HEK293 (cell line): Measurements from ENCODE around the gene CPM.

Experiments
- BCL11A ChIP-seq: fragments of 450-650 bp; formaldehyde crosslinking; IDR thresholded peaks from 2 replicates; pipeline ENCODE4 v1.5.1; 2016; ENCODE audit warnings: low read depth, missing biosample characterization, missing genetic modification characterization
- KLF1 ChIP-seq: fragments of 450-650 bp; formaldehyde crosslinking; IDR thresholded peaks from 2 replicates; pipeline ENCODE4 v1.5.1; 2016; ENCODE audit warnings: missing biosample characterization, missing genetic modification characterization
- KLF7 ChIP-seq: fragments of 450-650 bp; formaldehyde crosslinking; IDR thresholded peaks from 2 replicates; pipeline ENCODE4 v1.5.1; 2016; ENCODE audit warnings: missing biosample characterization, missing genetic modification characterization, borderline replicate concordance
- MZF1 ChIP-seq: fragments of 450-650 bp; formaldehyde crosslinking; IDR thresholded peaks from 2 replicates; pipeline ENCODE4 v1.5.1; 2017; ENCODE audit warnings: missing biosample characterization, missing genetic modification characterization, borderline replicate concordance
- PBX3 ChIP-seq: sonication (generic); formaldehyde crosslinking; IDR thresholded peaks from 2 replicates; pipeline ENCODE4 v1.8.1; 2022; ENCODE audit warnings: mild to moderate bottlenecking, moderate library complexity, missing genetic modification reagents
- WT1 ChIP-seq: fragments of 450-650 bp; formaldehyde crosslinking; IDR thresholded peaks from 2 replicates; pipeline ENCODE4 v1.5.1; 2016; ENCODE audit warnings: missing biosample characterization, missing genetic modification characterization
- YY1 ChIP-seq: fragments of 450-650 bp; formaldehyde crosslinking; IDR thresholded peaks from 2 replicates; pipeline ENCODE4 v1.5.1; 2018; ENCODE audit warnings: missing biosample characterization, missing genetic modification characterization
- ZNF114 ChIP-seq: fragments of 450-650 bp; formaldehyde crosslinking; IDR thresholded peaks from 2 replicates; pipeline ENCODE4 v1.5.0; 2017; ENCODE audit warnings: missing biosample characterization, missing genetic modification characterization
- ZNF274 ChIP-seq, 2 experiments: fragments of 200-500 bp in 1 of 2; fragments of 450-650 bp in 1 of 2; sonication (Bioruptor generic) in 1 of 2; formaldehyde crosslinking in 1 of 2; IDR thresholded peaks; 2 replicates each; pipeline versions ENCODE4 v1.5.1 to v1.6.1; 2014 to 2016; ENCODE audit warnings: borderline replicate concordance in 1 of 2, inconsistent platforms in 1 of 2, low read length in 1 of 2, missing biosample characterization in 1 of 2, missing genetic modification characterization in 1 of 2
- ZNF366 ChIP-seq: fragments of 450-650 bp; formaldehyde crosslinking; conservative IDR thresholded peaks from 2 replicates; pipeline ENCODE4 v1.5.1; 2016; ENCODE audit warnings: missing biosample characterization, missing genetic modification characterization
- ZNF580 ChIP-seq: fragments of 450-650 bp; formaldehyde crosslinking; IDR thresholded peaks from 2 replicates; pipeline ENCODE4 v1.5.1; 2016; ENCODE audit warnings: missing biosample characterization, missing genetic modification characterization
- ZNF76 ChIP-seq: fragments of 450-650 bp; formaldehyde crosslinking; IDR thresholded peaks from 2 replicates; pipeline ENCODE4; 2016; ENCODE audit warnings: low read depth, missing biosample characterization, missing genetic modification characterization, borderline replicate concordance
- TF ChIP-seq, protein P1 (sequence below): fragments of 450-650 bp; formaldehyde crosslinking; IDR thresholded peaks from 2 replicates; pipeline ENCODE4 v1.5.1; 2016; ENCODE audit warnings: missing biosample characterization, missing genetic modification characterization

DNA sequence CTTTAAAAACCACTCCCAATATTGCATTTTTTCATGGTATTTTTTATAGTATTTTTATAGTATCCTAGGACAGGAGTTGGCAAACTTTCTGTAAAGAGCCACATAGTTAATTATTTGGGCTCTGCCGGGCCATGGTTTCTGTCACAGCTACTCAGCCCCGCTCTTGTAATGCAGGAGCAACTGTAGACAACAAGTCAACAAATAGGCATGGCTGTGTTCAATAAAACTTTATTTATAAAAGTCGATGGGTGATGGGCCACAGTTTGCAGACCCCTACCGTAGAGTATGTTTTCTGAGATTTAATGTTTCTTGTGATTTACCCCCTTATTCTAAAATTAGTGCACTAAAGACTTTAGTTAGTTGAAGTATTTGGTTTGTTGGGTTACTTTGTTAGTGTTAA lies 99.5 kb downstream of the CPM start:
- TF ChIP-seq, protein P1, sequence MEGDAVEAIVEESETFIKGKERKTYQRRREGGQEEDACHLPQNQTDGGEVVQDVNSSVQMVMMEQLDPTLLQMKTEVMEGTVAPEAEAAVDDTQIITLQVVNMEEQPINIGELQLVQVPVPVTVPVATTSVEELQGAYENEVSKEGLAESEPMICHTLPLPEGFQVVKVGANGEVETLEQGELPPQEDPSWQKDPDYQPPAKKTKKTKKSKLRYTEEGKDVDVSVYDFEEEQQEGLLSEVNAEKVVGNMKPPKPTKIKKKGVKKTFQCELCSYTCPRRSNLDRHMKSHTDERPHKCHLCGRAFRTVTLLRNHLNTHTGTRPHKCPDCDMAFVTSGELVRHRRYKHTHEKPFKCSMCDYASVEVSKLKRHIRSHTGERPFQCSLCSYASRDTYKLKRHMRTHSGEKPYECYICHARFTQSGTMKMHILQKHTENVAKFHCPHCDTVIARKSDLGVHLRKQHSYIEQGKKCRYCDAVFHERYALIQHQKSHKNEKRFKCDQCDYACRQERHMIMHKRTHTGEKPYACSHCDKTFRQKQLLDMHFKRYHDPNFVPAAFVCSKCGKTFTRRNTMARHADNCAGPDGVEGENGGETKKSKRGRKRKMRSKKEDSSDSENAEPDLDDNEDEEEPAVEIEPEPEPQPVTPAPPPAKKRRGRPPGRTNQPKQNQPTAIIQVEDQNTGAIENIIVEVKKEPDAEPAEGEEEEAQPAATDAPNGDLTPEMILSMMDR (tag by site-specific recombination): no peak
- TF ChIP-seq ZNF274 (IDR thresholded peaks at IDR 0.05; ENCODE audit: low read length) (no peak), ZNF274 (tag by site-specific recombination; IDR thresholded peaks at IDR 0.05; ENCODE audit: borderline replicate concordance) (no peak), MZF1 (tag by site-specific recombination) (no peak), ZNF76 (tag by site-specific recombination) (no peak), YY1 (tag by site-specific recombination) (no peak), KLF1 (no peak), ZNF580 (tag by site-specific recombination) (no peak), ZNF114 (tag by site-specific recombination) (no peak), WT1 (tag by site-specific recombination) (no peak), PBX3 (CRISPR knock-in tag) (no peak), BCL11A (tag by site-specific recombination) (no peak), ZNF366 (no peak), KLF7 (tag by site-specific recombination) (no peak)
